HCT116 (cell line): Measurements from ENCODE around the gene TBC1D2B.

Source experiments
- CEBPB ChIP-seq: IDR thresholded peaks from 2 replicates; pipeline ENCODE4 v1.6.1; 2012; ENCODE audit warnings: low read depth
- EZH2 ChIP-seq: fragments of 200-600 bp; sonication (generic); IDR thresholded peaks from 2 replicates; pipeline ENCODE4 v1.6.1; 2017; ENCODE audit warnings: antibody characterized with exemption, mixed run types
- EZH2phosphoT487 ChIP-seq: fragments of 200-600 bp; IDR thresholded peaks from 2 replicates; pipeline ENCODE4 v1.6.1; 2018; ENCODE audit warnings: antibody characterized with exemption, borderline replicate concordance
- POLR2A ChIP-seq: IDR thresholded peaks from 2 replicates; pipeline ENCODE4 v1.7.0; 2011; ENCODE audit warnings: borderline replicate concordance; ENCODE audit not compliant: insufficient read depth, insufficient read length; ENCODE audit errors: extremely low read depth
- POLR2AphosphoS5 ChIP-seq: IDR thresholded peaks from 2 replicates; pipeline ENCODE4 v1.6.1; 2011; ENCODE audit warnings: mild to moderate bottlenecking, low read depth, low read length, moderate library complexity
- RAD21 ChIP-seq: IDR thresholded peaks from 2 replicates; pipeline ENCODE4 v1.6.1; 2012; ENCODE audit warnings: low read depth, mild to moderate bottlenecking
- SP1 ChIP-seq: IDR thresholded peaks from 2 replicates; pipeline ENCODE4 v1.6.1; 2012; ENCODE audit warnings: low read depth
- ZFX ChIP-seq: fragments of 450-650 bp; IDR thresholded peaks from 2 replicates; pipeline ENCODE4 v1.6.1; 2017
- TF ChIP-seq, protein P1 (sequence below): IDR thresholded peaks from 2 replicates; pipeline ENCODE4 v1.6.1; 2012
- TF ChIP-seq, protein P2 (sequence below), 3 experiments: fragments of 200-600 bp in 1 of 3; sonication (generic) in 1 of 3; IDR thresholded peaks in 2 of 3; conservative IDR thresholded peaks in 1 of 3; 2 replicates each; pipeline ENCODE4 v1.5.1; 2012 to 2017; ENCODE audit warnings: low read depth in 2 of 3, low read length in 2 of 3, antibody characterized with exemption in 1 of 3, borderline replicate concordance in 1 of 3, control low read depth in 1 of 3, mild to moderate bottlenecking in 1 of 3, mixed read lengths in 1 of 3, mixed run types in 1 of 3, moderate library complexity in 1 of 3; ENCODE audit not compliant: insufficient read depth in 1 of 3
- TF ChIP-seq, protein P3 (sequence below): IDR thresholded peaks from 2 replicates; pipeline ENCODE4 v1.6.1; 2011; ENCODE audit warnings: mild to moderate bottlenecking, low read length, moderate library complexity; ENCODE audit not compliant: insufficient replicate concordance; ENCODE audit errors: extremely low read depth
- TF ChIP-seq, protein P4 (sequence below): IDR thresholded peaks from 2 replicates; pipeline ENCODE4 v1.6.1; 2012; ENCODE audit warnings: low read depth
- TF ChIP-seq, protein P5 (sequence below): IDR thresholded peaks from 2 replicates; pipeline ENCODE4 v1.6.1; 2012

DNA sequence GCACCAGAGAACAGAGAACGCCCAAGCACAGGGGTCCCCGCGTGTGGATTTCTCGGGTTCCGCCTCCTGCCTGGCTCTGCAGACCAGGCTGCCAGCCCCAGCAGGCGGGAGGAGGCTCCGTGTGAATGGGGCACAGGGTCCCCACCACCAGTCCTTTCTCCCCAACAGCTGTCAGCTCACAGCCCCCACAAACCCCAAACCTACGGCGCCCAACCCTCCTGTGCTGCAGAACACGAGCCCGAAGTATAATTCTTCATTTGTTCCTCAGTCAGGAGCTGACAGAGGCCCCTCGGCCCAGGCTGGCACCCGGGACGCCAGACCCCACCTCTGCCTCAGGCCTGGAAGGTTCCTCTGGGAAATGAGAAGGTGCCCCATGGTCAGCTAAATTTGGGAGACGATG lies 78.0 kb downstream of the TBC1D2B start:
- TF ChIP-seq POLR2A (no peak), SP1 (no peak), POLR2AphosphoS5 (no peak), EZH2 (no peak), RAD21 (no peak), CEBPB (no peak), ZFX (no peak), EZH2phosphoT487 (no peak)
- TF ChIP-seq, protein P1, sequence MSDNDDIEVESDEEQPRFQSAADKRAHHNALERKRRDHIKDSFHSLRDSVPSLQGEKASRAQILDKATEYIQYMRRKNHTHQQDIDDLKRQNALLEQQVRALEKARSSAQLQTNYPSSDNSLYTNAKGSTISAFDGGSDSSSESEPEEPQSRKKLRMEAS: no peak
- TF ChIP-seq, protein P2, sequence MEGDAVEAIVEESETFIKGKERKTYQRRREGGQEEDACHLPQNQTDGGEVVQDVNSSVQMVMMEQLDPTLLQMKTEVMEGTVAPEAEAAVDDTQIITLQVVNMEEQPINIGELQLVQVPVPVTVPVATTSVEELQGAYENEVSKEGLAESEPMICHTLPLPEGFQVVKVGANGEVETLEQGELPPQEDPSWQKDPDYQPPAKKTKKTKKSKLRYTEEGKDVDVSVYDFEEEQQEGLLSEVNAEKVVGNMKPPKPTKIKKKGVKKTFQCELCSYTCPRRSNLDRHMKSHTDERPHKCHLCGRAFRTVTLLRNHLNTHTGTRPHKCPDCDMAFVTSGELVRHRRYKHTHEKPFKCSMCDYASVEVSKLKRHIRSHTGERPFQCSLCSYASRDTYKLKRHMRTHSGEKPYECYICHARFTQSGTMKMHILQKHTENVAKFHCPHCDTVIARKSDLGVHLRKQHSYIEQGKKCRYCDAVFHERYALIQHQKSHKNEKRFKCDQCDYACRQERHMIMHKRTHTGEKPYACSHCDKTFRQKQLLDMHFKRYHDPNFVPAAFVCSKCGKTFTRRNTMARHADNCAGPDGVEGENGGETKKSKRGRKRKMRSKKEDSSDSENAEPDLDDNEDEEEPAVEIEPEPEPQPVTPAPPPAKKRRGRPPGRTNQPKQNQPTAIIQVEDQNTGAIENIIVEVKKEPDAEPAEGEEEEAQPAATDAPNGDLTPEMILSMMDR (IDR thresholded peaks at IDR 0.05 in 2 of 3, conservative IDR thresholded peaks at IDR 0.05 in 1 of 3; ENCODE audit: borderline replicate concordance in 1 of 3, insufficient read depth in 1 of 3, low read depth in 2 of 3, low read length in 2 of 3): no peak
- TF ChIP-seq, protein P3, sequence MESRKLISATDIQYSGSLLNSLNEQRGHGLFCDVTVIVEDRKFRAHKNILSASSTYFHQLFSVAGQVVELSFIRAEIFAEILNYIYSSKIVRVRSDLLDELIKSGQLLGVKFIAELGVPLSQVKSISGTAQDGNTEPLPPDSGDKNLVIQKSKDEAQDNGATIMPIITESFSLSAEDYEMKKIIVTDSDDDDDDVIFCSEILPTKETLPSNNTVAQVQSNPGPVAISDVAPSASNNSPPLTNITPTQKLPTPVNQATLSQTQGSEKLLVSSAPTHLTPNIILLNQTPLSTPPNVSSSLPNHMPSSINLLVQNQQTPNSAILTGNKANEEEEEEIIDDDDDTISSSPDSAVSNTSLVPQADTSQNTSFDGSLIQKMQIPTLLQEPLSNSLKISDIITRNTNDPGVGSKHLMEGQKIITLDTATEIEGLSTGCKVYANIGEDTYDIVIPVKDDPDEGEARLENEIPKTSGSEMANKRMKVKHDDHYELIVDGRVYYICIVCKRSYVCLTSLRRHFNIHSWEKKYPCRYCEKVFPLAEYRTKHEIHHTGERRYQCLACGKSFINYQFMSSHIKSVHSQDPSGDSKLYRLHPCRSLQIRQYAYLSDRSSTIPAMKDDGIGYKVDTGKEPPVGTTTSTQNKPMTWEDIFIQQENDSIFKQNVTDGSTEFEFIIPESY: no peak
- TF ChIP-seq, protein P4, sequence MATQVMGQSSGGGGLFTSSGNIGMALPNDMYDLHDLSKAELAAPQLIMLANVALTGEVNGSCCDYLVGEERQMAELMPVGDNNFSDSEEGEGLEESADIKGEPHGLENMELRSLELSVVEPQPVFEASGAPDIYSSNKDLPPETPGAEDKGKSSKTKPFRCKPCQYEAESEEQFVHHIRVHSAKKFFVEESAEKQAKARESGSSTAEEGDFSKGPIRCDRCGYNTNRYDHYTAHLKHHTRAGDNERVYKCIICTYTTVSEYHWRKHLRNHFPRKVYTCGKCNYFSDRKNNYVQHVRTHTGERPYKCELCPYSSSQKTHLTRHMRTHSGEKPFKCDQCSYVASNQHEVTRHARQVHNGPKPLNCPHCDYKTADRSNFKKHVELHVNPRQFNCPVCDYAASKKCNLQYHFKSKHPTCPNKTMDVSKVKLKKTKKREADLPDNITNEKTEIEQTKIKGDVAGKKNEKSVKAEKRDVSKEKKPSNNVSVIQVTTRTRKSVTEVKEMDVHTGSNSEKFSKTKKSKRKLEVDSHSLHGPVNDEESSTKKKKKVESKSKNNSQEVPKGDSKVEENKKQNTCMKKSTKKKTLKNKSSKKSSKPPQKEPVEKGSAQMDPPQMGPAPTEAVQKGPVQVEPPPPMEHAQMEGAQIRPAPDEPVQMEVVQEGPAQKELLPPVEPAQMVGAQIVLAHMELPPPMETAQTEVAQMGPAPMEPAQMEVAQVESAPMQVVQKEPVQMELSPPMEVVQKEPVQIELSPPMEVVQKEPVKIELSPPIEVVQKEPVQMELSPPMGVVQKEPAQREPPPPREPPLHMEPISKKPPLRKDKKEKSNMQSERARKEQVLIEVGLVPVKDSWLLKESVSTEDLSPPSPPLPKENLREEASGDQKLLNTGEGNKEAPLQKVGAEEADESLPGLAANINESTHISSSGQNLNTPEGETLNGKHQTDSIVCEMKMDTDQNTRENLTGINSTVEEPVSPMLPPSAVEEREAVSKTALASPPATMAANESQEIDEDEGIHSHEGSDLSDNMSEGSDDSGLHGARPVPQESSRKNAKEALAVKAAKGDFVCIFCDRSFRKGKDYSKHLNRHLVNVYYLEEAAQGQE: no peak
- TF ChIP-seq, protein P5, sequence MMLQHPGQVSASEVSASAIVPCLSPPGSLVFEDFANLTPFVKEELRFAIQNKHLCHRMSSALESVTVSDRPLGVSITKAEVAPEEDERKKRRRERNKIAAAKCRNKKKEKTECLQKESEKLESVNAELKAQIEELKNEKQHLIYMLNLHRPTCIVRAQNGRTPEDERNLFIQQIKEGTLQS: no peak
